ENCODE data around the gene MIOS.

The MIOS gene

DNA sequence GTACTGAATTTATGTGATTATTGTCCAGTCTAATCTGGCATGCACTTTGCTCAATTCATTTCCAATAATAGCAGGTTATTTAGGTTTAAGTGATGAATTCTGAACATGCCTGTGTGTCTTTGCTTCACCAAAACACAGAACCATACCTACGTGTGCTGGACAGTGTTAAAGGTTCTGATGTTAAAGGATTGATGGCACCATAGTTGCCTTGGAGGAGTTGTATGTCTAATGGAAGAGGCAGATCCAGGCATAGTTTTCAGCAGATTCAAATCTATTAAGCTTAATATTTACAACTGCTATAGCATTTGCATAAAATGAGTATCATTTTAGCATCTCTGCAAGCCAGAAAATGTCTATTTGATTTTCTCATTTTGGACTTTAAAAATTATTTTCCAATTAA, 45.8 kb downstream of the MIOS start:
- Mint-ChIP-seq H3K36me3 (ENCODE audit: insufficient read depth) (peaks cover 6% of the 10 kb centered on the region), H3K4me1 (no peaks in the 10 kb centered on the region), H3K27ac (ENCODE audit: low read depth) (peak overlapping the region; percentile 13), H3K4me3 (no peak overlapping the region), H3K27me3 (no peaks in the 10 kb centered on the region), H3K9me3 (no peaks in the 10 kb centered on the region)
- DNase-seq (ENCODE audit: low spot score in 2 of 2) (no peak), ATAC-seq (replicated peaks; ENCODE audit: extremely low read depth, poor library complexity, severe bottlenecking) (no peak)

DNA sequence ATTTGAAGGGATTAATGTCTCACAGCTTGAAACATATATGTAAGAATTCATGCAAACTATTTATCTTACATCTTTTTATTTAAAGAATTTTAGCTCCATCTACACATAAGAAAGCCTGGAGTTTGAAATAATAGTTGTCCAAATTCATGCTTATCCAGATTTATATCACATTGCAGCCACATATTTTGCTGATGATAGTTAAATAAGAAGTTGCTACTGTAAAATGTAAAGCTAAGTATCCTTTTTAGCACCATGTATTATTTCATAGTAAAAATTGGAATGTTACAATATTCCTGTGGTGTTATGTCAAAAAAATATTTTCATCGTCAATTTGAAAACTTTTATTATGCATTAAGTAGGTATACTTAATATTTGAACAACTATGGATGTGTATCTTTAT, 46.5 kb downstream of the MIOS start:
- Mint-ChIP-seq H3K27me3 (no peaks in the 10 kb centered on the region), H3K9me3 (no peaks in the 10 kb centered on the region), H3K4me3 (no peak overlapping the region), H3K4me1 (no peaks in the 10 kb centered on the region), H3K36me3 (ENCODE audit: insufficient read depth) (no peaks in the 10 kb centered on the region), H3K27ac (ENCODE audit: low read depth) (no peak overlapping the region)
- no peak for DNase-seq (ENCODE audit: low spot score in 2 of 2)
- no peak for ATAC-seq (replicated peaks; ENCODE audit: extremely low read depth, poor library complexity, severe bottlenecking)

DNA sequence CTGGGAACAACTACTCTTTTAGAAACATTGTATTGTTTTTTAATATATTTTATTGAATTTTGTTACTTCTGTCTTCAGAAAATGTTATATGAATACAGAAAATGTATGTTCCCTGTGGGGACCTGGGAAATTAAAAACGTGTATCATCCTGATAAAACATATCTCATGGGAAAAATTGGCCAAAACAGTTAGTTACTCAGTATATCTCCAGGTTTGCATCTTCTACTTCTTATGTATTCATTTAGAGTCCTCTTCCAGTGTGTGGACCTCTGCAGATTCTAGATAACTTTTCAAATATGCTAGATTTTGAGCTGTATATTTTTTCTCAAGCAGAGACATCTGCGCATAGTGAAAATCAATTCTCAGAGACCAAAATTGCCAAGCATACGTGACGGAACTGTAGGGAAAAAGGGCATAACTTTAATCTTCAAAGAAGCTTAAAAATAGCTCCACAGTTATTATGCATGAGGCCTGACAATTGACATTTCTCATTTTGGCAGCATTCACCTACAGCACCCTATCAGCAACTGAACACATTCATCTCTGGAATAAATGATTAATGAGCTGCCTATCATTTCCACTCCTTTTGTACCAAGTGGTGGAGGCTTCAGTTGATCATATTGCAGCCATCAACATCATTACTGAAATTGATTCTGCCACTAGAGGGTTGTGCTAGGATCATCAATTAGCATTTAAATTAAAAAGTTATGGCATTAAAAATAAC, 47.5 kb downstream of the MIOS start:
- no peak for ATAC-seq (replicated peaks; ENCODE audit: extremely low read depth, poor library complexity, severe bottlenecking)

DNA sequence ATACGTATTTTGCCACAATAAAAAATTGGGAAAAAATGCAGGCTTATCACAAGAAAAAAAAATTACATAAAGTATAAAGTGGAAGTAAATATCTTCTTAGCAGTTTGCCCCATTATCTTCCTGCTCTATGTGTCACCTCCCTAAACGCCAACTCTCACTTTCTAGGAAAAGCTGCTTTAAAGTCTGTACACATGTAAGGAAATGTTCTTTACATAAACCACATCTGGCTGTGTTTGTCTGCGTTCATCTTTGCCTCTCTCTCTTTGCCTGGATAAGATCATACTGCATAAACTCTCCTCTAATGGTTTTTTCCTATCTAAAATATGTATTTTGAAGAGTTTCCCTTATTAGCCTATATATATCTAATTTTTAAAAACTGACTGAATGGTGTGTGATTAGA, 50.9 kb downstream of the MIOS start:
- no peaks in the 10 kb centered on the region for H3K36me3 Mint-ChIP-seq (ENCODE audit: insufficient read depth)
- no peaks in the 10 kb centered on the region for H3K9me3 Mint-ChIP-seq
- no peak overlapping the region for H3K4me3 Mint-ChIP-seq
- no peak overlapping the region for H3K27ac Mint-ChIP-seq (ENCODE audit: low read depth)
- ATAC-seq (replicated peaks; ENCODE audit: extremely low read depth, poor library complexity, severe bottlenecking), result no peak
- DNase-seq (ENCODE audit: low spot score in 2 of 2), result no peak
- H3K27me3 Mint-ChIP-seq, result no peaks in the 10 kb centered on the region
- H3K4me1 Mint-ChIP-seq, result no peaks in the 10 kb centered on the region

More for the DNA sequence above, 47.5 kb downstream of the MIOS start:
- DNase-seq (ENCODE audit: low spot score in 2 of 2), result no peak
- Mint-ChIP-seq H3K4me3 (no peak overlapping the region), H3K27me3 (no peaks in the 10 kb centered on the region), H3K27ac (ENCODE audit: low read depth) (no peak overlapping the region), H3K4me1 (no peaks in the 10 kb centered on the region), H3K36me3 (ENCODE audit: insufficient read depth) (no peaks in the 10 kb centered on the region), H3K9me3 (no peaks in the 10 kb centered on the region)

DNA sequence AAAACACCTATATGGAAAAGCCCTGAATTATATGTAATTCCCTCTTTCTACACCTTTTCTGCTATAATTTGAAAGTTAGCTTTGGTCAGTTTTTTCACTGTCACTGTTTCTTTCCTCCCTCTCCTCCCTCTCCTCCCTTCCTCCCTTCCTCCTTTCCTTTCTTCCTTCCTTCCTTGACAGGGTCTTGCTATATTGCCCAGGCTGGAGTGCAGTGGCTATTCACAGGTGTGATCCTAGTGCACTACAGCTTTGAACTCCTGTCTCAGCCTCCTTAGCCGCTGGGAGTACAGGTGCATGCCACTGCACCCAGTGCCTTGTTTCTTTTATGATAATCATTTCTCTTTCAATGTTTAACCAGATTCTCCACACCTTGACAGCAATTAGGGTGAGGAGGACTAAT, 51.7 kb downstream of the MIOS start:
- no peaks in the 10 kb centered on the region for H3K4me1 Mint-ChIP-seq
- H3K27me3 Mint-ChIP-seq, result no peaks in the 10 kb centered on the region
- no peak overlapping the region for H3K27ac Mint-ChIP-seq (ENCODE audit: low read depth)
- H3K36me3 Mint-ChIP-seq (ENCODE audit: insufficient read depth), result no peaks in the 10 kb centered on the region
- DNase-seq (ENCODE audit: low spot score in 2 of 2) (no peak), ATAC-seq (replicated peaks; ENCODE audit: extremely low read depth, poor library complexity, severe bottlenecking) (no peak)
- no peaks in the 10 kb centered on the region for H3K9me3 Mint-ChIP-seq
- H3K4me3 Mint-ChIP-seq, result no peak overlapping the region

DNA sequence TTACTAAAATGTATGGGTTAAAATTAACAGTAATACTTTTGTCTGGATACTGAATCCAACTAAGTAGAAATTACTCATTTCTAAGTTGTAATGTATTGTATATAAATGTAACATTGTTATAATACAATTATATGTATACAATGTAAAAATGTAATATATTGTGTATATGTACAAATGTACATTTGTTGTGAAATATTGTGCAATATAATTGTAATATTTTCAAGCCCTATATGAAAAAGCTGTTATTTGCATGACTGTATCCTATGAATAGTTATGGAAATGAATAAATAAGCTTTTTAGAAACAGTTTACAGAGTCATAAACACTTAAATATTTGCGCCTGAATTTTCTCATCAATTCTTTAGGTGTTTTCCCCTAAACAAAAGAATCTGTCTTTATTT, 53.6 kb downstream of the MIOS start:
- Mint-ChIP-seq H3K27ac (ENCODE audit: low read depth) (no peak overlapping the region), H3K36me3 (ENCODE audit: insufficient read depth) (no peaks in the 10 kb centered on the region), H3K4me3 (no peak overlapping the region), H3K27me3 (no peaks in the 10 kb centered on the region), H3K4me1 (no peaks in the 10 kb centered on the region), H3K9me3 (no peaks in the 10 kb centered on the region)
- ATAC-seq (replicated peaks; ENCODE audit: extremely low read depth, poor library complexity, severe bottlenecking), result no peak
- DNase-seq (ENCODE audit: low spot score in 2 of 2), result no peak

DNA sequence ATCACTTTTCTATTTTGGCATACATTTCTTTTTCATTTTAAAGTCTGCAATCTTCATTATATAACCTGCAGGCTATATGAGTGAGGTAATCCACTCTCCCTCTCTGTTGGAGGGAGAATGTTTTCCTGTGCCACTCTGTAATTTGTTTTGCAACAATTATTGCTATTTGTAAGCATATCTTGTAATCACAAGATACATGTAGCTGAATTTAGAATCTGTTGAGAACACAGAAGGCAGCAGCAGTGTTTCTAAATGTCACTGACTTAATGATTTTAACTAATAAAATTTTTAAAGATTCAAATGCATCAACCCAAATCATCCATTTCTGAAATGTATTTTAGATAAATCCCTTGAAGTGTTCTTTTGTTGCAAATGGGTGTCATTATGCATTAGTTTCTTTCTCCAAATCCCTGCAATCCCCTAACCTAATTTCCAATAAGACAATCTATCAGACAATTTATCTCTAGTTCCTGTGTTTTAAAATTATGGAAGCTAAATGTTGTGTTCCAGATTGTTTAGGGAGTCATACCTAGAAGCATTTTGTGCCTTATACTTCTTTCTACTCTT, 54.0 kb downstream of the MIOS start:
- H3K27me3 Mint-ChIP-seq, result no peaks in the 10 kb centered on the region
- DNase-seq (ENCODE audit: low spot score in 2 of 2) (no peak), ATAC-seq (replicated peaks; ENCODE audit: extremely low read depth, poor library complexity, severe bottlenecking) (no peak)
- no peaks in the 10 kb centered on the region for H3K9me3 Mint-ChIP-seq
- H3K36me3 Mint-ChIP-seq (ENCODE audit: insufficient read depth), result no peaks in the 10 kb centered on the region
- no peak overlapping the region for H3K27ac Mint-ChIP-seq (ENCODE audit: low read depth)
- no peak overlapping the region for H3K4me3 Mint-ChIP-seq
- H3K4me1 Mint-ChIP-seq, result no peaks in the 10 kb centered on the region

DNA sequence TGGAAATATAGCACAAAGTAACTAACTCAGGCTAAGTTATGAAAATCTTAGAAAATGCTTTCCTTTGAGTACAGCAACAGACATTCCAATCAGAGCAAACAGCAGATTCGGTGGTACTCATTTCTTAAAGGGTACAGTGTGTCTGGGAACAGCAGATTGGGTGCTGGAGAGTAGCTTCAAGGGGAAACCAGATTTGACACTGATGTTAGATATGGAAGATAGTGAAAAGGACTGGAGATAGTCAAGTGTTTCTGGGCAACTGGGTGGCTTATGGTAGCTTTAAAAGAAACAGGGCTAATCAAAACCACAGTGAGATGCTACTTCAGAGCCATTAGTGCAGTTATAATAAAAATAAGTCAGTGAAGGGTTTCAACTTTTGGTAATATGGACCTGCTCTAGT, 61.8 kb downstream of the MIOS start:
- ATAC-seq (replicated peaks; ENCODE audit: extremely low read depth, poor library complexity, severe bottlenecking) (no peak), DNase-seq (ENCODE audit: low spot score in 2 of 2) (no peak)
- Mint-ChIP-seq H3K27me3 (no peaks in the 10 kb centered on the region), H3K36me3 (ENCODE audit: insufficient read depth) (no peaks in the 10 kb centered on the region), H3K4me1 (no peaks in the 10 kb centered on the region), H3K4me3 (no peak overlapping the region), H3K9me3 (no peaks in the 10 kb centered on the region), H3K27ac (ENCODE audit: low read depth) (no peak overlapping the region)

DNA sequence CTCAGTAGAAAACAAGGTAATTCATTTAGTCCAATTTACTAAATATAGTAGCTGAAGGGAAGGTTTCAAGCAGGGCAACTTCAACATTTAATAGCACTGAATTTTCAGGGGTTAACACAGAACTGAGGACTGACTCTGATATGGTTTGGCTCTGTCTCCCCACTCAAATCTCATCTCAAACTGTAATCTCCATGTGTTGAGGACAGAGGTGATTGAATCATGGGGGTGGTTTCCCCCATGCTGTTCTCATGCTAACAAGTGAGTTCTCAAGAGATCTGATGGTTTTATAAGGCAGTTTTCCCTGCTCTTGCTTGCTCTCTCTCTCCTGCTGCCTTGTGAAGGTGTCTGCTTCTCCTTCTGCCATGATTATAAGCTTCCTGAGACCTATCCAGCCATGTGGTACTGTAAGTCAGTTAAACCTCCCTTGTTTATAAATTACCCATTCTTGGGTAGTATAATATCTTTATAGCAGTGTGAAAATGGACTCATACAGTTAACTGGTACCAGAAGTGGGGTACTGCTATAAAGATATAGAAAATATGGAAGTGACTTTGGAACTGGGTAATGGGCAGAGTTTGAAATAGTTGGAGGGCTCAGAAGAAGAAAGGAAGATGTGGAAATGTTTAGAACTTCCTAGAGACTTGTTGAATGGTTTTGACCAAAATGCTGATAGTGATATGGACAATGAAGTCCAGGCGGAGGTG, 64.1 kb downstream of the MIOS start:
- DNase-seq (ENCODE audit: low spot score in 2 of 2) (no peak), ATAC-seq (replicated peaks; ENCODE audit: extremely low read depth, poor library complexity, severe bottlenecking) (no peak)
- H3K4me1 Mint-ChIP-seq, result no peaks in the 10 kb centered on the region
- no peaks in the 10 kb centered on the region for H3K9me3 Mint-ChIP-seq
- no peaks in the 10 kb centered on the region for H3K27me3 Mint-ChIP-seq
- H3K4me3 Mint-ChIP-seq, result no peak overlapping the region
- peaks cover under 1% of the 10 kb centered on the region for H3K36me3 Mint-ChIP-seq (ENCODE audit: insufficient read depth)
- H3K27ac Mint-ChIP-seq (ENCODE audit: low read depth), result no peak overlapping the region

DNA sequence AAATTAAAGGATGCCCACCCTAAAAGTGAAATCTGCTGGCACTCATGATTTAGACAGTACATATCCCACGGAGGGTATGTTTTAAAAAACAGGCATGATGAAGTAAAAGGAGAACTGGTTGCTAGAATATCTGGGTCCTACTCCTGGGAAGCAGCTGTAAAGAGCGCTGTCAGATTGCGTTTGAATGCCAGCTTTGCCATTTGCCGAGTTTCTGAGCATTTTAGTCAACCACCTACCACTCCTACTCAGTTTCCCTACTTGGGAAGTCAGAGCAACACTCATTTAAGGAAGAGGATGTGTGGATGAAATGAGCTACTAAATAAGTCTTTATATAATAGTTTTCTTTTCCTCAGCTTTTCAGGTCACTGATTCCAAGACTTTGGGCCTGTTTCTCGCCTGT, 72.7 kb downstream of the MIOS start:
- DNase-seq (ENCODE audit: low spot score in 2 of 2) (peak in 1 of 2 donors; percentile 10), ATAC-seq (replicated peaks; ENCODE audit: extremely low read depth, poor library complexity, severe bottlenecking) (no peak)
- Mint-ChIP-seq H3K4me3 (peak overlapping the region; percentile 95), H3K27me3 (no peaks in the 10 kb centered on the region), H3K27ac (ENCODE audit: low read depth) (peak overlapping the region; percentile 96), H3K9me3 (no peaks in the 10 kb centered on the region), H3K4me1 (peaks cover 34% of the 10 kb centered on the region), H3K36me3 (ENCODE audit: insufficient read depth) (peaks cover 31% of the 10 kb centered on the region)

DNA sequence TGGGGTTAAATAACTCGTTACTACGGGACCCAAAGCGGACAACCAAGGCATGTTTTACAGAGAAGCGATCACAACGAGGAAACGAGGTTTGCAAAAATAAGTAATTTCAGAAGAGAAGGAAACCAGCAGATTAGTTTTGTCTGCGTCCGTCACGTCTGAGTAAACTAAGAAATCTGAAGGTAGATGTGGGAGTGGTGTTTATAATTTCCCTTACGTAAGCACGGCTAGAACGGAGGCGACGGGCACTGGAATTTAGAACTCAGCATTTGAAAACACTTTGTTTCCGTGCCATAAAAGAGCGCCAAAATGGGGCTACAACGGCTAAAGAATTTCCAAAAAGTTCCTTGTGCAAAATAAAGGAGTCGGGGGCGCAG, 73.2 kb downstream of the MIOS start:
- peak overlapping the region; percentile 95 for H3K4me3 Mint-ChIP-seq
- ATAC-seq (replicated peaks; ENCODE audit: extremely low read depth, poor library complexity, severe bottlenecking) (peak; percentile 49), DNase-seq (ENCODE audit: low spot score in 2 of 2) (peak in 1 of 2 donors; percentile 56)
- peaks cover 38% of the 10 kb centered on the region for H3K4me1 Mint-ChIP-seq
- H3K9me3 Mint-ChIP-seq, result no peaks in the 10 kb centered on the region
- H3K36me3 Mint-ChIP-seq (ENCODE audit: insufficient read depth), result peaks cover 33% of the 10 kb centered on the region
- no peaks in the 10 kb centered on the region for H3K27me3 Mint-ChIP-seq
- H3K27ac Mint-ChIP-seq (ENCODE audit: low read depth), result peak overlapping the region; percentile 96

DNA sequence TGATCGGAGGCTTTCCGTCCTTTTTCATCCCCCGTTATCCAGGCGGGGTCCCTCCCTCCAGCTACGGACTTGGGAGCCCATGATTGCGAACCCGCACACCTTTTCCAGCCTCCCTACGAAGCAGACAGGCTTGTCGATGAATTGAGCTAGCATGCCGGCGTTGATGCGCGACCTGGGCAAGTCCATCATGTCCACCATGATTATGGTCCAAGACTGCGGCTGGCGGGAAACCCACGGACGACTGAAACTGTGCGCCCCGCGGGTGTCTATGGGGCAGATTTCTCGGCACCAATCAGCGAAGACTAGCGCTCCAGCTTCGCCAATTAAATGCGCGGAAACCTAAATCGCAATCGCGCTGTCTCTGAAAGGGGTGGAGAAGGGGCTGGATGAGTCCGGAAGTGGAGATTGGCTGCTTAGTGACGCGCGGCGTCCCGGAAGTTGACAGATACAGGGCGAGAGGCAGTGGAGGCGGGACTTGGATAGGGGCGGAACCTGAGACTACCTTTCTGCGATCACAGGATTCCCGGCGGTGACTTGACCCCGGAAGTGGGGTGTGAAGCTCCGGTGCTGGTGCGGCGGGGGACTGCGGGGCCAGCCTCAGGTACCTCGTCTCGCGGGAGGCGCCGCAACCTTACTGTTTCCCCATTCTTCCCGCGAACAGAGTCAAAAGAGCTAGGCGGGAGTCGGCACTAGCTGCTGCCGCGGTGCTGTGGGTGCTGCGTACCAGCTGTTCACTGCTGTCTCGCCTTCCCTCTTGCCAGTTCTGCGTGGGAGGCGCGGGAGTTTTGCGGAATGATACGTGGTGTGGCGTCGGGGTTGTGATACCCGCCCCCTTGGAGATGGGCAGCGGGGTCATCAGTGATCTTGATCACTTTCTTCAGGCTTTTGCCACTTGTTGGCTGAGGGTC, 73.8 kb downstream of the MIOS start, which contains the start of gene UMAD1:
TSS of gene UMAD1 (plus strand) at position 532 of the 908 bp plus-strand sequence. CDS start 32,620 bp downstream, outside the sequence.
- Mint-ChIP-seq H3K36me3 (ENCODE audit: insufficient read depth) (peaks cover 33% of the 10 kb centered on the region), H3K4me3 (peak within 1 kb of the TSS; percentile 95), H3K27ac (ENCODE audit: low read depth) (peak within 1 kb of the TSS; percentile 96), H3K27me3 (no peaks in the 10 kb centered on the region), H3K4me1 (peaks cover 38% of the 10 kb centered on the region), H3K9me3 (no peaks in the 10 kb centered on the region)
- DNase-seq (ENCODE audit: low spot score in 2 of 2) (peak; percentile 94 to 98), ATAC-seq (replicated peaks; ENCODE audit: extremely low read depth, poor library complexity, severe bottlenecking) (peak; percentile 90)
